HCT116 (cell line): ENCODE measurements around the gene SLC2A5. TPM values are rescaled to one million over a fixed set of nuclear protein-coding genes. Genes with fewer than 3 reads are reported as not detected.

Experiments used
- ATAC-seq: fragments of 200-7000 bp; cut with Tn5 transposase; 2 replicates; pipeline ENCODE4 v1.9.1; 2020; ENCODE audit warnings: mild to moderate bottlenecking, moderate library complexity
- BruUV-seq: library from RNA; stranded (reverse); fragments of 400-500 nt; replicated peaks from 2 replicates; lab custom pipeline; 2021; lab: Mats Ljungman, UMichigan
- CTCF ChIA-PET: fragments of 300-600 bp; sonication (Branson Sonifier 250); formaldehyde crosslinking; loops from one replicate; lab custom pipeline; 2021; ENCODE audit warnings: antibody characterized with exemption; lab: Charles Lee
- POLR2A ChIA-PET: fragments of 300-600, 350-600 bp; sonication (Branson Sonifier 250); formaldehyde crosslinking; loops from one replicate; lab custom pipeline; 2021; ENCODE audit warnings: antibody characterized with exemption; lab: Charles Lee
- RAD21 ChIA-PET, 2 experiments: fragments of 300-600 bp; sonication (Branson Sonifier 250); formaldehyde crosslinking; loops; one replicate each; lab custom pipeline; 2023; ENCODE audit warnings: low total read pairs in 2 of 2; ENCODE audit not compliant: uncharacterized antibody in 2 of 2, unreplicated experiment in 2 of 2, low non-redundant PET in 1 of 2; lab: Charles Lee
- DNase-seq: peaks from one replicate; pipeline ENCODE4 v3.0.0-alpha.2; 2010; ENCODE audit warnings: low read depth, low spot score
- H2AFZ ChIP-seq: fragments of 200-600 bp; shearing (Covaris generic), sonication (generic); 2 replicates; pipeline ENCODE4 v1.6.1; 2017; ENCODE audit warnings: low read depth, mixed run types, mixed read lengths, antibody characterized with exemption, low read length; ENCODE audit not compliant: poor library complexity, severe bottlenecking
- H3K27ac ChIP-seq: 2 replicates; pipeline ENCODE4 v1.5.1; 2012; ENCODE audit warnings: low read depth, low read length
- H3K27me3 ChIP-seq: fragments of 200-600 bp; sonication (generic); 2 replicates; pipeline ENCODE4 v1.6.1; 2016; ENCODE audit warnings: mixed run types, low read length, mixed read lengths; ENCODE audit not compliant: insufficient read depth
- H3K36me3 ChIP-seq, 2 experiments: fragments of 200-500 bp in 1 of 2; fragments of 200-600 bp in 1 of 2; sonication (Bioruptor generic) in 1 of 2; sonication (generic) in 1 of 2; 2 replicates each; pipeline versions ENCODE4 v1.5.1 to v1.6.1; 2014 to 2016; ENCODE audit warnings: low read length in 2 of 2, inconsistent platforms in 1 of 2, mixed read lengths in 1 of 2, mixed run types in 1 of 2; ENCODE audit not compliant: insufficient read depth in 2 of 2, control insufficient read depth in 1 of 2
- H3K4me1 ChIP-seq, 2 experiments: fragments of 200-600 bp in 1 of 2; sonication (generic) in 1 of 2; 2 replicates each; pipeline versions ENCODE4 v1.5.1 to v1.6.1; 2012 to 2017; ENCODE audit warnings: low read length in 2 of 2, inconsistent platforms in 1 of 2, mild to moderate bottlenecking in 1 of 2, mixed read lengths in 1 of 2, mixed run types in 1 of 2, moderate library complexity in 1 of 2; ENCODE audit not compliant: insufficient read depth in 2 of 2, control insufficient read depth in 1 of 2
- H3K4me2 ChIP-seq: fragments of 200-600 bp; sonication (generic); 2 replicates; pipeline ENCODE4 v1.6.1; 2017; ENCODE audit warnings: mixed run types, low read length, mixed read lengths
- H3K4me3 ChIP-seq, 2 experiments: fragments of 200-600 bp in 1 of 2; sonication (generic) in 1 of 2; replicated peaks in 1 of 2; 2 replicates each; pipeline ENCODE4 v1.5.1; 2011 to 2016; ENCODE audit warnings: low read length in 2 of 2, control low read depth in 1 of 2, low read depth in 1 of 2, mild to moderate bottlenecking in 1 of 2, mixed read lengths in 1 of 2, mixed run types in 1 of 2
- H3K79me2 ChIP-seq: fragments of 200-600 bp; sonication (generic); 2 replicates; pipeline ENCODE4 v1.6.1; 2017; ENCODE audit warnings: mild to moderate bottlenecking, mixed run types, low read length, moderate library complexity, mixed read lengths; ENCODE audit not compliant: insufficient read depth
- H3K9ac ChIP-seq: fragments of 200-600 bp; sonication (generic); 2 replicates; pipeline ENCODE4 v1.6.1; 2016; ENCODE audit warnings: low read length, mixed read lengths
- H3K9me2 ChIP-seq: fragments of 200-600 bp; sonication (generic), shearing (Covaris generic); 2 replicates; pipeline ENCODE4 v1.6.1; 2017; ENCODE audit warnings: mixed run types, mild to moderate bottlenecking, moderate library complexity; ENCODE audit not compliant: insufficient read depth
- H3K9me3 ChIP-seq, 2 experiments: fragments of 200-500 bp in 1 of 2; fragments of 200-600 bp in 1 of 2; sonication (Bioruptor generic) in 1 of 2; sonication (generic) in 1 of 2; 2 replicates each; pipeline ENCODE4 v1.6.1; 2014 to 2017; ENCODE audit warnings: low read length in 2 of 2, mixed read lengths in 2 of 2, inconsistent platforms in 1 of 2, low read depth in 1 of 2, mild to moderate bottlenecking in 1 of 2, mixed run types in 1 of 2, moderate library complexity in 1 of 2; ENCODE audit not compliant: control insufficient read depth in 1 of 2, insufficient read depth in 1 of 2
- H4K20me1 ChIP-seq: fragments of 200-600 bp; sonication (generic), shearing (Covaris generic); 2 replicates; pipeline ENCODE4 v1.6.1; 2017; ENCODE audit warnings: mixed run types, mild to moderate bottlenecking, moderate library complexity; ENCODE audit not compliant: insufficient read depth
- CBX3 ChIP-seq: IDR thresholded peaks from 2 replicates; pipeline ENCODE4 v1.6.1; 2012; ENCODE audit warnings: low read depth
- EGR1 ChIP-seq: IDR thresholded peaks from 2 replicates; pipeline ENCODE4 v1.6.1; 2012; ENCODE audit warnings: low read depth
- EZH2phosphoT487 ChIP-seq: fragments of 200-600 bp; IDR thresholded peaks from 2 replicates; pipeline ENCODE4 v1.6.1; 2018; ENCODE audit warnings: antibody characterized with exemption, borderline replicate concordance
- FOSL1 ChIP-seq: IDR thresholded peaks from 2 replicates; pipeline ENCODE4 v1.6.1; 2012; ENCODE audit warnings: low read depth
- MAX ChIP-seq: IDR thresholded peaks from 2 replicates; pipeline ENCODE4 v1.6.1; 2012
- POLR2A ChIP-seq: IDR thresholded peaks from 2 replicates; pipeline ENCODE4 v1.7.0; 2011; ENCODE audit warnings: borderline replicate concordance; ENCODE audit not compliant: insufficient read depth, insufficient read length; ENCODE audit errors: extremely low read depth
- SIN3A ChIP-seq: IDR thresholded peaks from 2 replicates; pipeline ENCODE4 v1.6.1; 2012; ENCODE audit warnings: low read depth
- SRF ChIP-seq: IDR thresholded peaks from 2 replicates; pipeline ENCODE4 v1.6.1; 2012; ENCODE audit warnings: low read depth
- YY1 ChIP-seq: IDR thresholded peaks from 2 replicates; pipeline ENCODE4 v1.6.1; 2011; ENCODE audit warnings: low read length, low read depth, moderate library complexity, mild to moderate bottlenecking; ENCODE audit not compliant: insufficient replicate concordance; ENCODE audit errors: extremely low read depth
- ZBTB33 ChIP-seq: IDR thresholded peaks from 2 replicates; pipeline ENCODE4 v1.6.1; 2011; ENCODE audit warnings: mild to moderate bottlenecking, low read length, moderate library complexity; ENCODE audit not compliant: insufficient replicate concordance; ENCODE audit errors: extremely low read depth
- ZFX ChIP-seq: fragments of 450-650 bp; IDR thresholded peaks from 2 replicates; pipeline ENCODE4 v1.6.1; 2017
- intact Hi-C: fragments of 100-400 bp; cut with micrococcal nuclease; formaldehyde crosslinking; loops from 2 replicates; pipeline ENCODE4 v1.10.0; 2022
- total RNA-seq: library from RNA; stranded (reverse); gene quantifications from one replicate; pipeline ENCODE4 v1.2.1, GENCODE V29; 2021; ENCODE audit not compliant: unreplicated experiment
- TF ChIP-seq, protein P1 (sequence below): IDR thresholded peaks from 2 replicates; pipeline ENCODE4 v1.6.1; 2012; ENCODE audit warnings: low read depth
- TF ChIP-seq, protein P2 (sequence below): IDR thresholded peaks from 2 replicates; pipeline ENCODE4 v1.6.1; 2012

The SLC2A5 gene
- total RNA-seq, 1 experiment from 2014 or later: not detected

- no peak for TF ChIP-seq ZBTB33
- no peak for TF ChIP-seq EGR1
- no peak for TF ChIP-seq FOSL1
- TF ChIP-seq, all 23 proteins: peak for 0
Measured at GRCh38 chr1:9106286-9106685, 36.9 kb upstream of the SLC2A5 start (continued).

- Histone ChIP-seq H3K36me3 (peaks cover 0 to 3% of the 10 kb centered on the region in 2 experiments; a peak in 2 of 4 replicates), H3K4me1 (no peaks in the 10 kb centered on the region; a peak in 1 of 4 replicates), H2AFZ (no peak overlapping the region), H4K20me1 (no peaks in the 10 kb centered on the region), H3K9ac (no peak overlapping the region), H3K9me2 (no peaks in the 10 kb centered on the region), H3K79me2 (no peaks in the 10 kb centered on the region), H3K9me3 (no peaks in the 10 kb centered on the region), H3K27ac (no peak overlapping the region), H3K4me3 (no peak overlapping the region), H3K4me2 (no peak overlapping the region), H3K27me3 (no peaks in the 10 kb centered on the region)
- ATAC-seq: no peak
- ChIA-PET CTCF (interaction anchor here (1.6 kb wide), 1 partner anchor 101 kb away, joined by 4 read pairs; no protein-coding TSS in a partner anchor), POLR2A (no interaction called here), RAD21 (interaction anchor here in 1 of 2 experiments (0.5 kb wide), 1 partner anchor 299 kb away, joined by 3 read pairs; no protein-coding TSS in a partner anchor)
- DNase-seq: no peak
- no TSS peak for BruUV-seq
- no peak for TF ChIP-seq EZH2phosphoT487
- no peak for TF ChIP-seq CBX3
- TF ChIP-seq YY1: no peak
- TF ChIP-seq EGR1: no peak
- TF ChIP-seq, protein P1, sequence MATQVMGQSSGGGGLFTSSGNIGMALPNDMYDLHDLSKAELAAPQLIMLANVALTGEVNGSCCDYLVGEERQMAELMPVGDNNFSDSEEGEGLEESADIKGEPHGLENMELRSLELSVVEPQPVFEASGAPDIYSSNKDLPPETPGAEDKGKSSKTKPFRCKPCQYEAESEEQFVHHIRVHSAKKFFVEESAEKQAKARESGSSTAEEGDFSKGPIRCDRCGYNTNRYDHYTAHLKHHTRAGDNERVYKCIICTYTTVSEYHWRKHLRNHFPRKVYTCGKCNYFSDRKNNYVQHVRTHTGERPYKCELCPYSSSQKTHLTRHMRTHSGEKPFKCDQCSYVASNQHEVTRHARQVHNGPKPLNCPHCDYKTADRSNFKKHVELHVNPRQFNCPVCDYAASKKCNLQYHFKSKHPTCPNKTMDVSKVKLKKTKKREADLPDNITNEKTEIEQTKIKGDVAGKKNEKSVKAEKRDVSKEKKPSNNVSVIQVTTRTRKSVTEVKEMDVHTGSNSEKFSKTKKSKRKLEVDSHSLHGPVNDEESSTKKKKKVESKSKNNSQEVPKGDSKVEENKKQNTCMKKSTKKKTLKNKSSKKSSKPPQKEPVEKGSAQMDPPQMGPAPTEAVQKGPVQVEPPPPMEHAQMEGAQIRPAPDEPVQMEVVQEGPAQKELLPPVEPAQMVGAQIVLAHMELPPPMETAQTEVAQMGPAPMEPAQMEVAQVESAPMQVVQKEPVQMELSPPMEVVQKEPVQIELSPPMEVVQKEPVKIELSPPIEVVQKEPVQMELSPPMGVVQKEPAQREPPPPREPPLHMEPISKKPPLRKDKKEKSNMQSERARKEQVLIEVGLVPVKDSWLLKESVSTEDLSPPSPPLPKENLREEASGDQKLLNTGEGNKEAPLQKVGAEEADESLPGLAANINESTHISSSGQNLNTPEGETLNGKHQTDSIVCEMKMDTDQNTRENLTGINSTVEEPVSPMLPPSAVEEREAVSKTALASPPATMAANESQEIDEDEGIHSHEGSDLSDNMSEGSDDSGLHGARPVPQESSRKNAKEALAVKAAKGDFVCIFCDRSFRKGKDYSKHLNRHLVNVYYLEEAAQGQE: no peak
- no peak for TF ChIP-seq ZFX
- no peak for TF ChIP-seq SRF
- TF ChIP-seq, protein P2, sequence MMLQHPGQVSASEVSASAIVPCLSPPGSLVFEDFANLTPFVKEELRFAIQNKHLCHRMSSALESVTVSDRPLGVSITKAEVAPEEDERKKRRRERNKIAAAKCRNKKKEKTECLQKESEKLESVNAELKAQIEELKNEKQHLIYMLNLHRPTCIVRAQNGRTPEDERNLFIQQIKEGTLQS: no peak
- TF ChIP-seq FOSL1: no peak
- TF ChIP-seq MAX: no peak
- TF ChIP-seq ZBTB33: no peak
- TF ChIP-seq SIN3A: no peak
- no peak for TF ChIP-seq POLR2A
- intact Hi-C loops: no loop called here
Measured at GRCh38 chr1:9105336-9105867, 36.0 kb upstream of the SLC2A5 start.
